Heart left ventricle (tissue), 16 donors: ENCODE measurements around the gene TOP1. TPM values are rescaled to one million over a fixed set of nuclear protein-coding genes. Genes with fewer than 3 reads are reported as not detected.

Experiments
- ATAC-seq, 4 donors: fragments of 200-7000 bp; cut with Tn5 transposase; one replicate each; pipeline ENCODE4 v1.9.1; 2020 to 2022; ENCODE audit warnings: moderate library complexity in 4 of 4, mild to moderate bottlenecking in 3 of 4, moderate number of reproducible peaks in 1 of 4
- DNase-seq, 5 donors: peaks; one replicate each; pipeline ENCODE4 v3.0.0-alpha.2; 2020
- H3K27ac ChIP-seq, 12 donors: fragments of 200-600 bp; sonication (generic) in 4 of 12; one replicate each; pipeline versions ENCODE4 v1.5.0 to v1.8.0; 2016 to 2022; ENCODE audit warnings: mild to moderate bottlenecking in 2 of 12
- H3K27me3 ChIP-seq, 9 donors: fragments of 200-600 bp; sonication (generic) in 2 of 9; one replicate each; pipeline versions ENCODE4 v1.5.1 to v1.8.0; 2016 to 2022; ENCODE audit warnings: mild to moderate bottlenecking in 3 of 9
- H3K36me3 ChIP-seq, 9 donors: fragments of 200-600 bp; sonication (generic) in 2 of 9; one replicate each; pipeline versions ENCODE4 v1.5.0 to v1.8.0; 2018 to 2022; ENCODE audit warnings: mild to moderate bottlenecking in 2 of 9
- H3K4me1 ChIP-seq, 12 donors: fragments of 200-600 bp; sonication (generic) in 4 of 12; one replicate each; pipeline versions ENCODE4 v1.5.0 to v1.8.0; 2016 to 2022; ENCODE audit warnings: mild to moderate bottlenecking in 3 of 12
- H3K4me3 ChIP-seq, 12 donors: fragments of 200-600 bp; sonication (generic) in 4 of 12; one replicate each; pipeline versions ENCODE4 v1.5.0 to v1.8.0; 2017 to 2022; ENCODE audit warnings: mild to moderate bottlenecking in 9 of 12, moderate library complexity in 4 of 12
- H3K9me3 ChIP-seq, 12 donors: fragments of 200-600 bp; sonication (generic) in 4 of 12; one replicate each; pipeline versions ENCODE4 v1.5.0 to v1.8.0; 2016 to 2022; ENCODE audit warnings: mild to moderate bottlenecking in 1 of 12
- CTCF ChIP-seq, 12 donors: fragments of 200-600 bp; sonication (generic) in 4 of 12; IDR thresholded peaks; one replicate each; pipeline versions ENCODE4 v1.5.0 to v1.8.0; 2018 to 2022; ENCODE audit warnings: antibody characterized with exemption in 12 of 12, mild to moderate bottlenecking in 5 of 12
- POLR2A ChIP-seq, 2 donors: fragments of 450-650 bp; IDR thresholded peaks; one replicate each; pipeline ENCODE4 v1.6.1; 2017; ENCODE audit warnings: antibody characterized with exemption in 2 of 2, mild to moderate bottlenecking in 2 of 2, moderate library complexity in 2 of 2
- WGBS, 4 donors: extraction: QIAGEN DNeasy Blood & Tissue Kit in 2 of 4; methylation state at CpG; one replicate each; pipeline versions ENCODE4 v1.1.5 to v1.1.7; 2013 to 2018; 5-methylcytosine and 5-hydroxymethylcytosine counted together
- intact Hi-C, 10 donors: fragments of 100-400 bp; cut with DNase I; formaldehyde crosslinking; loops; one replicate each; pipeline versions ENCODE4 v1.11.1 to v1.14.2; 2022
- polyA plus RNA-seq, 2 donors: library from polyadenylated mRNA; stranded (reverse); fragments of 200-250 nt; gene quantifications; one replicate each; pipeline ENCODE4 v1.2.3, GENCODE V29; 2013
- total RNA-seq, 9 donors: library from RNA; depleted of rRNA in 2 of 9; stranded (reverse); fragments of >200 nt in 2 of 9; fragmentation: NEBNext Ultra II Directional in 3 of 9; extraction: Animal tissue kit (Norgen Biotek cat#: 25700) in 3 of 9; gene quantifications; one replicate each; pipeline versions ENCODE4 v1.1.0 to v1.2.4, GENCODE V29; 2016 to 2023
- donor health status: ischemic (EF 13 %, LVEDD 7.1; RV severe dilation, severe dysfunction).
- donor health status: healthy with polysubstance abuse.
- donor health status: DM: no; HTN: yes; CAD: no.
- donor health status: DM: no; HTN: no; CAD: no.
- donor health status: ischemic (EF 25% LVEDD 6.9; RV normal size, moderate dysfunction).
- donor health status: ischemic (EF 25% LVEDD 5.7; RV mildly dilated, moderate dysfunction).
- donor health status: healthy.
- donor health status: DM: yes; HTN: yes; CAD: no.
- donor health status: ischemic (EF 35%, LVEDD 5.7; RV mildly dilated, moderate dysfunction).
- donor health status: nonischemic (EF 11% LVEDD 7.7; RV severe dilation, severe dysfunction).
- donor health status: DM: yes; HTN: yes; CAD: no.
- donor health status: PGD.
- donor health status: ischemic (EF 29% LVEDD 5.4; RV normal size, mild dysfunction).
- donor health status: nonischemic (EF 23%, LVEDD 6.1; RV moderate dilation, normal function).

Gene TOP1
- total and polyA plus RNA-seq, 11 donors = 11.6 to 32.3 (median 21.4) TPM

- H3K4me1 ChIP-seq = peaks cover 15 to 100% (median 90%) of the 10 kb centered on the region in 12 donors
- peak overlapping the region in 11 of 12 donors; percentile 34 to 100 (median 68) for H3K27ac ChIP-seq
- no peak for ATAC-seq
- TF ChIP-seq POLR2A (IDR thresholded peaks at IDR 0.05) = no peak
- TF ChIP-seq CTCF (IDR thresholded peaks at IDR 0.05) = no peak
- H3K4me3 ChIP-seq = no peak overlapping the region
- H3K9me3 ChIP-seq = no peaks in the 10 kb centered on the region
- no peak for DNase-seq
- no peaks in the 10 kb centered on the region for H3K27me3 ChIP-seq
- WGBS, 4 donors = 71 to 83% (median 76%) methylated on average over 6 to 7 of the region's 7 CpGs
- H3K36me3 ChIP-seq = peaks cover 0 to 9% (median 8%) of the 10 kb centered on the region in 9 donors
- intact Hi-C loops = no loop called here
Observed at GRCh38 chr20:41155261-41155660, 126.6 kb downstream of the TOP1 start.

GRCh38 chr20:41158082-41158625 is 129.5 kb downstream of the TOP1 start:
- peaks cover 0 to 34% (median 29%) of the 10 kb centered on the region in 9 donors for H3K36me3 ChIP-seq
- 74 to 75% (median 74%) methylated on average over 5 to 6 of the region's 6 CpGs for WGBS, 4 donors
- H3K9me3 ChIP-seq = no peaks in the 10 kb centered on the region
- DNase-seq = no peak
- no peak for TF ChIP-seq CTCF (IDR thresholded peaks at IDR 0.05)
- no peak for TF ChIP-seq POLR2A (IDR thresholded peaks at IDR 0.05)
- H3K27me3 ChIP-seq = no peaks in the 10 kb centered on the region
- no peak overlapping the region for H3K4me3 ChIP-seq
- intact Hi-C loops = no loop called here
- peak overlapping the region in 2 of 12 donors; percentile 2 to 84 for H3K27ac ChIP-seq
- no peak for ATAC-seq
- H3K4me1 ChIP-seq = peaks cover 11 to 93% (median 75%) of the 10 kb centered on the region in 12 donors

GRCh38 chr20:41159547-41159946 is 130.9 kb downstream of the TOP1 start:
- intact Hi-C loops = no loop called here
- no peaks in the 10 kb centered on the region for H3K27me3 ChIP-seq
- H3K27ac ChIP-seq = peak overlapping the region in 4 of 12 donors; percentile 24 to 84 (median 38)
- H3K36me3 ChIP-seq = peaks cover 0 to 48% (median 43%) of the 10 kb centered on the region in 9 donors
- TF ChIP-seq POLR2A (IDR thresholded peaks at IDR 0.05) = no peak
- no peak for TF ChIP-seq CTCF (IDR thresholded peaks at IDR 0.05)
- H3K9me3 ChIP-seq = no peaks in the 10 kb centered on the region
- no peak overlapping the region for H3K4me3 ChIP-seq
- H3K4me1 ChIP-seq = peaks cover 2 to 79% (median 61%) of the 10 kb centered on the region in 12 donors
- no peak for ATAC-seq
- no peak for DNase-seq
- WGBS, 4 donors = 59 to 91% (median 67%) methylated on average over 8 to 10 of the region's 10 CpGs

- 77 to 86% (median 84%) methylated on average over 2 of the region's 2 CpGs for WGBS, 4 donors
- DNase-seq = no peak
- Histone ChIP-seq H3K9me3 (no peaks in the 10 kb centered on the region), H3K36me3 (peaks cover 4 to 60% (median 55%) of the 10 kb centered on the region in 9 donors), H3K4me3 (no peak overlapping the region), H3K27ac (no peak overlapping the region), H3K4me1 (peaks cover 0 to 68% (median 51%) of the 10 kb centered on the region in 12 donors), H3K27me3 (no peaks in the 10 kb centered on the region)
- ATAC-seq = no peak
- intact Hi-C loops = no loop called here
- no peak for TF ChIP-seq POLR2A (IDR thresholded peaks at IDR 0.05)
- no peak for TF ChIP-seq CTCF (IDR thresholded peaks at IDR 0.05)
Observed at GRCh38 chr20:41160686-41161085, 132.1 kb downstream of the TOP1 start.
